ENCODE data around the gene NPM1.

Gene NPM1

GRCh38 chr5:171450423-171451331, 63.0 kb downstream of the NPM1 start:
- DNase-seq (ENCODE audit: low read depth in 2 of 2), result peak in 1 of 2 experiments; percentile 56

GRCh38 chr5:171451421-171451820, 63.8 kb downstream of the NPM1 start:
- no peak for DNase-seq (ENCODE audit: low read depth in 2 of 2)

DNA sequence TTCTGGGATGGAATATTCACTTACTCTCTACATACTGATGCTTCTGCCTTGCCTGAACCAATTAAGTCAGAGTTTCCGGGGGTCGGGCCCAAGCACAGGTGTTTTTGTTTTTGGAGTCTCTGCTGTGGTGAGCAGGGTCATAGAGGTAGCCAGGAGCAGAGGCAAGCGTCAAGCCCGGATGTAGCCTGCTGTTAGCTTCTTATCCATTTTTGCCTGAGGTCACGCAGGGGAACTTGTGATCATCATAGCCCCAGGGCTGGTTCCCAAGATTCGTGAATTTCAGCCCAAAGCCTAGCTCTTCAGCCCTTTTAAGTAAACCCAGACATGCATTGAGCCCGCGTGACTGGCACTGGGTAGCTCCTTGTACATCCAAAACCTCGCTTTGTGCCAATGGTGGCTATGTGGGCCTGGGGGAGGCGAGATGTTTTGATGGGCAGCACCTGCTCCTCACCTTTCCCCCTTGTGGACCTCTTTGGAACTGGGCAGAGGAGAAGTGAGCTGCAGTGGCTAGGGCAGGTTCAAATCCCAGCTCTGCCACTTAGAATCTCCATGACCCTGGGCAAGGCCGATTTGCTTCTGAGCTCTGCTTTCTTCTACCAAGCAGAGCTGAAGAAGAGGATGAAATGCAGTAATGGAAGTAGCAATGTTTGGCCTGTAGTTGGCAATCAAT, 65.5 kb downstream of the NPM1 start:
- no peak for DNase-seq (ENCODE audit: low read depth in 2 of 2)

DNA sequence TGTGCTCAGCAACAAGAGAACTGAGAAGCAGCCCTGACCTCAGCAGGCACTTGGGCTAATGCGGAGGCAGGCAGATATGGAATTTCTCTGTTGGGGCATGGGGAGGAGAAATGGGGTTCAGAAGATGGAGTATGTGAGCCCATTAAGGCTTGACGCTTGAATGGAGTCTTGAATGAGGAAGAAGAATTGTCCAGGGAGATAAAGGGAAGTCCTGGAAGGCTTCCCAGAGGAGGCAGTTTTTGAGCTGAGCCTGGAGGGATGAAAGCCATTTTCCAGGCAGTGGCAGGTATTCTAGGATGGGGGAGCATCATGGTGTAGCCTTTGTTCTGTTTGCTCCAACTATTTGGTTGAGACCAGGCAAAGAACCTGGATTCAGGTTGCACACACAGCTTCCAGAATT, 66.3 kb downstream of the NPM1 start:
- no peak for DNase-seq (ENCODE audit: low read depth in 2 of 2)

GRCh38 chr5:171454549-171454948, 66.9 kb downstream of the NPM1 start:
- no peak for DNase-seq (ENCODE audit: low read depth in 2 of 2)

DNA sequence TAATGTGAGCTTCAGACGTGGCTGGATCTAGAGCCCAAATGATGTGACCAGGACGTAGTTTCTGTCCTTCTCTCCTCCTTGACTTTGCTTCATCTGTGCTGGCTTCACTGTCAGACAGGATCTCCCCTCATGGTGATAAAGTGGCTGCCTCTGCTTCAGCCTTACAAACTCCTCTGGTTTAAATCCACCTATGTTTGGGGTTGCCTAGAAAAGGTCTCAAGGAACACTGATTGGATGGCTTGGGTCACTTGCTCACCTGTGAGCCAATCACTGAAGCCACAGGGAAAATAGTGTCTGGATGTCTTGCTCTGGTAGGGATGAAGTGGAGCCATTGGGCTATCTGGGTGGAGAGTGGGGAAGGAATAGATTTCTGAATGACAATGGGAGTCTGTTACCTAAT, 67.9 kb downstream of the NPM1 start:
- DNase-seq (ENCODE audit: low read depth in 2 of 2), result no peak

- DNase-seq (ENCODE audit: low read depth in 2 of 2), result no peak
Observed at GRCh38 chr5:171457208-171457981, 69.7 kb downstream of the NPM1 start.

DNA sequence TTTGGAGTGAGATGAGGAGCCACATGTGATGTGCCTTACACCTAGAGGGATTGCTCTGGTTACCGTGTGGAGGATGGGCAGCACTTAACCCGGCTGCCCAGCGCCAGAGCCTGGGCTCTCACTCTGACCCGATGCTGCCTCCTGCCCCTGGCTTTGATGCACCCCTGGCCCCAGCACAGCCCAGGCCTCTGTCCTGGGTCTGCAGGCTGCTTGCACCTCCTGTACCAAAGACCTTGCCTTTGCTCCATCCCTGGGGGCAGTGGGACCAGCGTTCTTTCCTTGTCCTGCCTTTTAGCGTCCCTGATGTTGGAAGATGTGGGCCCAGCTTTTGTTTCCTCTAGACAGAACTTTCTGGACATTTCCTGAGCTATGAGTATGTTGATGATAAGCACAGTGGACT, 72.2 kb downstream of the NPM1 start:
- no peak for DNase-seq (ENCODE audit: low read depth in 2 of 2)
